HT1080 (cell line): Measurements from ENCODE around the gene RDH14. TPM values are rescaled to one million over a fixed set of nuclear protein-coding genes. Genes with fewer than 3 reads are reported as not detected.

Experiments
- DNase-seq: peaks from one replicate; pipeline ENCODE4 v3.0.0-alpha.2; 2015; ENCODE audit warnings: low read depth
- polyA plus RNA-seq, 2 experiments: library from polyadenylated mRNA; depleted of rRNA; stranded (reverse); fragments of >200 nt; gene quantifications; 2 replicates each; pipeline ENCODE4 v1.2.3, GENCODE V29; 2015
- total RNA-seq: library from RNA; depleted of rRNA; stranded (reverse); fragments of >200 nt; shearing (Covaris generic); gene quantifications from 2 replicates; pipeline ENCODE4 v1.2.3, GENCODE V29; 2014; rRNA removed

The RDH14 gene, protein sequence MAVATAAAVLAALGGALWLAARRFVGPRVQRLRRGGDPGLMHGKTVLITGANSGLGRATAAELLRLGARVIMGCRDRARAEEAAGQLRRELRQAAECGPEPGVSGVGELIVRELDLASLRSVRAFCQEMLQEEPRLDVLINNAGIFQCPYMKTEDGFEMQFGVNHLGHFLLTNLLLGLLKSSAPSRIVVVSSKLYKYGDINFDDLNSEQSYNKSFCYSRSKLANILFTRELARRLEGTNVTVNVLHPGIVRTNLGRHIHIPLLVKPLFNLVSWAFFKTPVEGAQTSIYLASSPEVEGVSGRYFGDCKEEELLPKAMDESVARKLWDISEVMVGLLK
- total RNA-seq, result 30.2 and 31.8 TPM in 2 replicates
- polyA plus RNA-seq (2015; cell fraction: cytosol; rRNA removed), result 30.4 and 30.7 TPM in 2 replicates
- polyA plus RNA-seq (2015; cell fraction: nucleus; rRNA removed), result 13.0 and 17.3 TPM in 2 replicates

DNA sequence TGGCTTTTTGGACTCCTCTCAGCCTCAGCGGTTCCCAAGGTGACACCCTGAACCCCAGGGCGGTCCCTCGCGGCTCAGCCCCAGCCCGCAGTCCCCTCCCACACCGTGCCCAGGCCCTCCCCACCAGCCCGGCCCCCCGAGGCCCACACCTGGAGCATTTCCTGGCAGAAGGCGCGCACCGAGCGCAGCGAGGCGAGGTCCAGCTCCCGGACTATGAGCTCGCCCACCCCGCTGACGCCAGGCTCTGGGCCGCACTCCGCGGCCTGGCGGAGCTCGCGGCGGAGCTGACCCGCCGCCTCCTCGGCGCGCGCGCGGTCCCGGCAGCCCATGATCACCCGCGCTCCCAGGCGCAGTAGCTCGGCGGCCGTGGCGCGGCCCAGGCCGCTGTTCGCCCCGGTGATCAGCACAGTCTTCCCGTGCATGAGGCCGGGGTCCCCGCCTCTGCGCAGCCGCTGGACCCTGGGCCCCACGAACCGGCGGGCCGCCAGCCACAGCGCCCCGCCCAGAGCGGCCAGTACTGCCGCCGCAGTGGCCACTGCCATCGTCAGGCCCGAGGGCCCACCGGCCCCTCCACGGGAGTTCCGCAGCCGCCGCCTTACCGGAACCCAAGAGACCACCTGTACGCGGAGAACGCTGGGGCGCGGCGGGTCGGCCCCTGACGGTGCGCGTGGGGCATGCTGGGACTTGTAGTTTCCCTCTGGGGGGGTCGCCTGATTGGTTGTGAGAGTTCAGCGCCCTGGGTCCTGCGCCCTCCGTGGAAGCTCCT is at the start of gene RDH14:
Gene RDH14, minus strand, starts transcription at position 623 of the 766 bp plus-strand sequence. Its CDS starts 81 bp downstream, at position 542.
- DNase-seq, result peak; percentile 91

DNA sequence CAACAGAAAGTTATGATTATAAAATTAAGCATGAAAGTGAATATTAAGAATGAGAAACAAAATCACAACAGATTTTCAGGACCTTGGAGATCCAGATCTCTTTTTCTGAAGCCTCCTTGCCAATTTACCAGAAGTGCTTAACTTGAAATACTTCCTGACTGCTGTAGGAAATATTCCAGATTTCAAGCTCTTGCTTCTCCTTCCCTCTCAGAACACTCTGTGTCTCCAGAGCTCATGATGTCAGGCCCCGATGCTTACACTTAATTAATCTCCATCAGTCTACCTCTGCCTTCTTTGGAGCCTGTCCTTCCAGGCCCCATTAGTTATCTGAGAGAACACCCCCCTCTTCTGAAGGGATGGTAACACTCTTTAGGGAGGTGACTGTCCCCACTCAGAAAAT is 49.6 kb upstream of the RDH14 start:
- no peak for DNase-seq

DNA sequence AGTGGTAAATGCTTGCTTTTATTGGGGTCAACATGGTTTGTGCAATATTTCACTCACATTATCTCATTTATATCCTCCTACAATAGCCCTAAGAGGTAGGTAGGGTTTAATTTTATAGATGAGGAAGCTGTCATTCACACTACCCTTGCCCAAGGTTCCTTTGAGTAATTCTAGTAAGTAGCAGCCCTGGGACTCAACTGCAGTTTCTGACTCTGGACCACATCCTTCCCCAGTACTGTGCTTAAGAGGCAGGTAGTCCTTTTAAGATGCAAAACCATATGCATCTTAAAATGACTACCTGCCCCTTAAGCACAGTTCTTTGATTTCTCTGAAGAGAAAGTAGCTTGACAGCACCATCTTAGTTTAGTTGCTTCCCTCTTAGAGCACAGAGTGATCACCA is 44.7 kb upstream of the RDH14 start:
- DNase-seq, result no peak

DNA sequence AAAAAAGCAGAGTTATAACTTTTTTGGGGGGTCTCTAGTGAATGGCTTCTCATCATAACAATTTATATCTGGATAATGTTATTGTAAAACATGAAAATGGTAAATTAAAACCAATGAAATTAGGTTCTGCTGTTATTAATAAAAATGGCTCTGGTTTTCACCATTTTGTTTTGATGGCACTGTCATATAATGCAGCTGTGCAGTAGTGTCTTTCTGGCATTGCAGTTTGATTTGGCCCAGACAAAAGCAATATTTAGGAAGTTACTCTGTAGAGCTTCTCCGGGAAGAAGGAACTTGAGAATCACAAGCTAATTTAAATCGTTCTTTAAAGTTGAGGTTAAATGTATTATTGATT is 44.1 kb upstream of the RDH14 start:
- DNase-seq, result no peak

DNA sequence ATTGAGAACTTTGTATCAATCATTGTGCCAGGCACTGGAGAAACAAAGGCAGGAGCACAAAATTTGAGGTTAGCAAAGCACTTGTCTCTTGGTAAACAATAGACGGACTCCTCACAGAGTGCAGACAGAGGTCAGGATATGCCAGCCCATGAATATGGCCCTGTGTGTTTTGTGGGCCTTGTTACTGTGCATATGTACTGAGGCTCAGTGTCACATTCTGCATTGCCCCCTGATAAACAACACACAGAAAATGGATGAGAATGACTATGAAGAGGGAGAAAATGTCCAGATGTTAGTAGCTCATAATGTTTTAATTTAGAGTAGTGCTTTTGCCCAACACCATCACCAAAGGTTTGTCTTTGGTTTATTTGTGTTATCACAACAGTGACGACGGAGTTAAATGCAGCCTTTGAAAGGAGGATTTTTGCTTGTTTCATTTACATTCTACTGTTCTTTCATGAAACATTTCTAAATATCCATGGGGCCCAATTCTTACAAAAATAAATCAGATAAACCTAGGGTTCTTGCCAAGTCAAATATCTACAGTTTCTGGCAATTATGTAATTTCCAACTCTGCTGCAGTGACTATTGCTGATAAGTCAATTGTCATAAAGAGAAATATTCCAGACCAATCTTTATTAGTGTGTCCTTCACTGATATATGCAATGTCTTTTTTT is 43.5 kb upstream of the RDH14 start:
- DNase-seq, result no peak

DNA sequence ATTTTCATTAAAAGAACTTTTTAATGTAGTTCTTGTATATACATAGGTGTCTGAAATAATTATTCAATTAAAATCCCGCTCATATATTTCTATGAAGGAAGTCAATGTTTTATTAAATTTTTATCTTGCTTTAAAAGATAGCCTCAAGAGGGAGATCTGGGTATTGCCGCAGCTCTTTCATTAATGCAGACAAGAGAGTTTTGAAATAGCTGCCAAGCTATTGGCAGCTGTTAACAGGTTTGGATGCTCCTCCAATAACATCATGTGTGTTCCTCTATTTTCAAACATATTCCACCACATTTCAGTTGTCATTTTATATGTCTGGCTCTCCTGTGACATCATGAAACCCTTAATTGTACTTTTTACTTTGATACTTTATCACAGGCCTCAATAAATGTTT is 41.8 kb upstream of the RDH14 start:
- DNase-seq, result no peak

DNA sequence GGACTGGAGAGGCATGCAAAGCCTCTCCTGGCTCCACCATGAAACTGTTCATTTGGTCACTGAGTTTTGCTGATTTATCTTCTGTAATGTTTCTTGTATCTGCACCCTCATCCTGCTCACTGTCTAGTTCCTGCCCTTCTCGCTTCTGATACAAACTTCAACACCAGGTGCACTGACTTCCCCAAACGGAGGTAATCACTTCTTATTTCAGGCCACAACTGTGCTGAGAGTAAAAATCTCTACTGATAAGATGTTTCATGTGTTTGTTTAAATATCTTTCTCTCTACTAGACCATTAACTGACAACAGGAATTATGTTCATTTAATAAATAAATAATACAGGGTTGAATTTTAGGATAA is 39.8 kb upstream of the RDH14 start:
- DNase-seq, result no peak

DNA sequence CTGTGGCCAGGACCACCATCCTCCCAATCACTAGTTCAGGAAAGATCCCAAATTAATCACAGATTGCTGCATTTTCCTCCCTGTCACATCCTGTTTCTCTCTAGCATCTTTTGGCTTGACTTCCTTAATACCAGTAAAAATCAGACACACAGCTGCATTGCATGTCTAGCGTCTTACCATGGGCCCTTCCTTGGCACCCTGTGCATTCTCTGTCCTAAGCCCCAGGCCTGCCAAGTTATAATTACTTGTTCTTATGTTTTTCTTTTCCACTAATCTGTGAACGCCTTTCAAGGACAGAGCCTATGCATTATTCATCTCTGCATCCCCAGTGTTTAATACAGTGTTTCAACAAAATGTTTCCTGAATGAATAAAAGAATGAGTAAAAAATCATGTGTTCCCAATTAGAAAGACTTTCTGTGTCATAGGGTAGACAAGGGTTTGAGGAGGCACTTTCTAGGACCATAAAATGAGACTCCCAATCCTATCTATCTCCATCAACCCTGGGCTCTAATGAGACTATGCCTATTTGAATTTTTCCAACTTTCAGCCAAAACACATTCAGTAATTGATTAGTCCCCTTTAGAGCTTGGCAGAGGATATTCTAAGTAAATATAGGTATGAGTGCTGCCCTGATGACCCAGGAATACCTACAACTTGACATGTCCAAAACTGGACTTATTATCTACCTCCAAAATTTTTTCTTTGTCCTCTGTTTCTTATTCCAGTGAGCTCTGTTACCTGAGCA is 39.2 kb upstream of the RDH14 start:
- DNase-seq, result no peak

DNA sequence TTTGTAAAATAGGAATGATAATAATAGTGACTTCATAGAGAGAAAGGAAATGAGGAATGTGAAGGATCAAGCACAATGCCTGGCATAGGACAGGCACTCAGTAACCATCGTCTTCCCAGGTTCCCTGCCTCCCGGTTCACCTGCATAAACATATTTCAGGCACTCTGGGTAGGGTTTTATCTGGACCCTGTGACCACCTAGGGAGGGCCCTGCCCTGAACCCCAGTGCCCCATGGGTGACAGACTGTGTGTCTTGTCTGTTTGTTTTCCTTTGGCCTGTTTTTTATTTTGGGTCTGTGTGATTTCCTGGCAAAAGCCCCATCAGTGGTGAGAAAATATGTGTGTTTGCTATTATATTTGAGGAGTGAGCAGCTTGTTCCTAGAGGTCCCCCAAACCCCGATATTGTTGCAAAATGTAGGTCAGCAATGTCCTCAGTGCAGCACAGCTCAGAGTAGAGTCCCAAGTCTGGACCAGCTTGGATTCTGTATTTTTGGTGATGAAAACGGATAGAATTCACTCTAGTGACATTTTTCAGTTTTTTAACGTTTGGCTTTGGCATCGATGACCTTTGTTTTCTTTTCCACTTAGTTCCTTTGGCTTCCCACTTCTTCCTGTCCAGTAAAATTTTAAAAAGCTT is 38.5 kb upstream of the RDH14 start:
- DNase-seq, result no peak

DNA sequence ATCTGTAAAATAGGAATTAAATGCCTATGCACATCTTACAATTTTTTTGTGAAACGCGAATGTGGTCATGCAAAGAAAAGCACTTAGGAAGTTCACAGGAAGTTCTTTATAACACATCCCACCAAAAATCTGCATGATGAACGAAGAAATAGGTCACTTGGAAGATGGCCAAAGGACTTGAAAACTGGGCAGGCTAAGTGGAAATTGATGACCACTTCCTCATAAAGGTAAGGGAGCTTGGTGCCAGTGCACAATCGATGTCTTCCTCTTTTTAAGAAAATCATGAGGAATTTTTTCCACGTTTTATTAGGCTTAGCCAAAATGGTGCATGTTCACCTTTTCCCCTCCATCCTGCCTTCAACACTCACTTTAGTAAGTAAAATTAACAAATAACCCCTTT is 37.2 kb upstream of the RDH14 start:
- no peak for DNase-seq

DNA sequence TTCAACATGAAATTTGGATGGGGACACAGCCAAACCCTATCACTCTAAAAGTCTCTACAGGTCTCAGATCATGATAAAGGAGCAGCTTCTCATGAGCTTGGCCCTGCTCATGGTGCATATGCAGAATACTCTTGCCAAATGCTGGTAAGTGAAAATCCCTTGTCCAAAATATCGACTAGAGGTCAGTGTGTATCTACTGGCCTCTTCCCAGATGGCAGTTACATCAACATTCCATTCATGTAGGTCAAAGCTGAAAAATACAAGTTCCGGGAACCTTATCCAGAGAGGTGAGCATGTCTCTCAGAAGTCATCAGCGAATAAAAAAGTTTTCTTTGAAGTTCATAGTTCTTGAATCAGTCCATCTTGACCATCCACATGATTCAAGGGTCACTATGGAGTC is 36.5 kb upstream of the RDH14 start:
- DNase-seq, result no peak

DNA sequence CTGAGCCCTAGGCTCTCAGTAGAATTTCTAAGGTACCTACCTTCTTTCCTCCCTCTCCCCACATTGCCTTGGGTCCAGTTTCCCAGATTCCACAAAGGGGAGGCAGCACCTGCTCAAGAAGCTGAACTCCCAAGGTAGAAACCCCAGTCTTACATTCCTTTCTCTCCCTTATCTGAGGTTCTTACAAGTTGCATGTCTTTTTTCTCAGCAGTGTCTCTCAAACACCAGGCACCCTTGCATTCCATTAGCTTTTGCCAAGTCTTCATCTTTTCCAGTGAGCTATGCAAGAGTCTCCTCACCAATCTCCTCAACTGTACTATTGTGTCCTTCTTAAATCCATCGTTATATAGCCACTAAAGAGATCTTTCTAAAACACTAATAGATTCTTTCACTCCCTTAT is 33.0 kb upstream of the RDH14 start:
- no peak for DNase-seq

DNA sequence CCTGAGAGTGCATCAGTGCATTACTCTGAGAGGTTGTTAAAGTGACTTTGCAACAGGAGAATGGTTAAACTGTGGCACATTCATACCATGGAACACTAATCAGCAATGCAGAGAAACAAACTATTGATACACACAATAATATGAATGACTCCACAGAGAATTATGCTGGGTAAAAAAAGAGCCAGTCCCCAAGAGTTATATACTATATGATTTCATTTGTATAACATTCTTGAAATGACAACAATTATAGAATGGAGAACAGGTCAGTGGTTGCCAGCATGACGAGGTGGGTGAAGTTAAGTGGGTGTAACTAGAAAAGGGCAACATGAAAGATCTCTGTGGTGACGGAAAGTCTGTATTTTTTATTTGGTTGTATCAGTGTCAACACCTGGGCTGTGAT is 31.9 kb upstream of the RDH14 start:
- no peak for DNase-seq

DNA sequence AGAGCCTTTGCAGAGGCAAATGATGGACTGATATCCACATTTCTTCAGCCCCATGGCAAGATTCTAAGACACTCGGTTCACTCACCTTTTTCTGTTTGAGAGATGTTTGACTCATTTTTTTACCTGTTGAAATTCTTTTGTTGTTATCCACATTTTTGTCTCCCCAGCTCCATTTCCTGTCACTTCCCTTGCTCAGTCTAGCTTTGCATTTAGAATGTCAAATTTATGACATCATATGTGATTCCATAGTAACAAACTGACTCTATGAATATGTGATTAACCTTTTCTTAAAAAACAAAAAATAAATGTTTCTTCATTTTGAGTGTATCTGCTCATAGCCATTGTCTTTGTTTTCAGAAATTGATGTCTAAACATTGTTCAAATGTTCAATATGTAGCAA is 28.9 kb upstream of the RDH14 start, which contains the start of gene NT5C1B:
Gene NT5C1B, minus strand, starts transcription at position 216 of the 400 bp plus-strand sequence. Its CDS starts 101 bp downstream, at position 115.
- no peak for DNase-seq

DNA sequence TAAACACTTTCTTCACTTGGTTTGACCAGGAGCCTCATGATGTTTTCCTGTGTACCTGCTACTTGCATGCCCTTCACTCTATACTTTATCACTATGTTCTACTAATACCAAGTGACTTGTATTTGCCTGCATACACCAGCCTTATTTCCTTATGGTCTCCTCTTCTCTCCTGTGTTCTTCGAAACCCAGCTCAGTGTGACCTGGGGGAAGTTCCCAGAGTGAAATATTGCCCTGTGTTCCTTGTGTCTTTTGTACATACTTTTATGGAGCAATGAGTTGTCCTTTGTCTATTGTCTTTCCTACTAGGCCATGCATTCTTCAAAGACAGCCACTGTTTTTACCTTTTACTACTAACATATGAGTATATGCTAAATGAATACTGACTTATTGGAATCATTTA is 28.3 kb upstream of the RDH14 start:
- no peak for DNase-seq

DNA sequence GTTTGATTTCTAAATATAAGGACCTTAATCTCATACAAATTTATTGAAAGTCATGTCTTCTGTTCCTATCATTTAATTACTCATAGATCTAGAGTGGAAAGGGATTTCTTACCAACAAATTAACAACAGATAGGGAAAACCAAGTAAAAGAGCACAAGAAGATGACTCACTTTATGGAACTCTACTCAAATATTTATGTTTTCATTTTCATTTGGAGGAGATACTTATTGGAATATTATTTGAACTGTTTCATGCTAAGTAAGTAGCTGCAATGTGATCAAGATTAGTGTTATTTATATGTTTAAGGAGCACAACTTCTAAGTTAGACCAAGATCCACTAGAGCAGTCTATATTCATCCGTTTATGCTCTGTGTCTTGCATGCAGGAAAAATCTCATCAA is 27.6 kb upstream of the RDH14 start:
- DNase-seq, result no peak

DNA sequence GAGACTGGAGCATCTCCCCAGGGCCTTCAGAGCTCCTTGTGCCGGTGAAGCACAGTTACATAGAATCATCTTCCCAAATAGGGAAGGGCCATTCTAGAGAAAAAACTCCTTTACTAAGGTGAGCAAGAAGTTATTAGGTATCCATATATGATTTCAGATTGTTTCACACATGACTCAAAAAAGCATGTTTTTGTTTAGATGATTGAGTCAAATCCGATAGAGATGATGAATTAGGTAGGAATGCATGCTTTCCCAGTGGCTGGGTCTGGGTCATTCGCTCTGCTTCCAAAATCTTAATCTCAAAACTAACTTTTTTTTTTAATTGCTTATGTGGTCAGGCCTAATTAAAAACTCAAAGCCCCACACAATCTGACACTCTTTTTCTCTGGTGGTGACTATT is 25.1 kb upstream of the RDH14 start:
- no peak for DNase-seq

DNA sequence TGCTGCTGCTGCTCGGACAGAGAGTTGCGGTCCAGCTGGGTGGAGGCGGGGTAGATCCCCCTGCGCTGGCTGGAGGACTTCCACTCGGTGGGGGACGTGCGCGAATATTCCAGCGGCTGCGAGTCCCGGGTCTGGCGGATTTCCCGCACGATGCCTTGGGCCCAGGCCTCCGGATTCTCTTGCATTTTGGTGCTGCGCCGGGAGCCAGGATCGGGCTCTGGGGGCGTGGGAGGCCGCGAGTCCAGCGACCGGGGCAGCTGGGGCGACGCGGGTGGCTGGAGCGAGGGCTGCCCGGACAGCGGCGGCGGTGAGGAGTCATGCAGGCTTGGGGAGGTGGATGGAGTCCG is 24.1 kb upstream of the RDH14 start:
- no peak for DNase-seq

DNA sequence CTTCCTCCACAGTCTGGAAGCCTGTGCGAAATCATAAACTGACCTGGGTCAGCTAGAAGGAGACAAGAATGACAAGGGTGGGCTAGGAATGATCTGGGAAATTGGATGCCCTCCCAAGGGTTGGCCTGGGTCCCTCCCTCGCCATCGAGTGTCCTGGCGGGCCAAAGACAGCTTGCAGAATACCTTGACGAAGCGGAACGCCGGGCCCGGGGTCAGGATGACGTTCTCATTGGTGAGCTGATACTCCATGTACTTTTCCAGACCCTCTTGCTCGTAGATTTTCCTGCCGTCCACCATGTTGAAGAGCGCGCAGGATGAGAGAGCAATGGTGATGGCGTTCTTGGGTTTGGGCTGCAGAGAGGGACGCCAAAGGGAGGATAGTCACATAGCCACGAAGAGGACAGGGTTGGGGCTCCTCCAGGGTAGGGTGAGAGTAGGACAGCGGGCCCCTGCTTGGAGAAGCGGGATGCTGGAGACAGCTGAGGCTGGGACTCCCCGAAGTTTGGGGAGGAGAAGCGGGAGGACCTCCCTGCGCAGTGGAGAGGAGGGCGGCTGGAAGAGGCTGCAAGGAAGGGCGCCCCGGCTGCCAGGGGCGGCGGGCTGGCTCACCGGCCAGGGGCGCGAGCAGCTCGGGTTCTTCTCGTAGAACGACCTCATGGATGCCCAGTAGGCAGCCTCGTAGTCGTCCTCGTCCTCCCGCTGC is 23.6 kb upstream of the RDH14 start:
- no peak for DNase-seq

DNA sequence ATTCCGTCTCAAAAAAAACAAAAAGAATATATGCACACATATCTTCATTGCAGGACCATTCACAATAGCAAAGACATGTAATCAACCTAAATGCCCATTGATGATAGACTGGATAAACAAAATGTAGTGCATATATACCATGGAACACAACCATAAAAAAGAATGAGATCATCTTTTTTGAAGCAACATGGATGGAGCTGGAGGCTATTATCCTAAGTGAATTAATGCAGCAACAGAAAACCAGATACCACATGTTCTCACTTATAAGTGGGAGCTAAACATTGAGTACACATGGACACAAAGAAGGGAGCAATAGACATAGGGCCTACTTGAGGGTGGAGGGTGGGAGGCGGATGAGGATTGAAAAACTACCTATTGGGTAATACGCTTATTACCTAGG is 20.2 kb upstream of the RDH14 start:
- no peak for DNase-seq
